OCI-LY1 (cell line): ENCODE data around the gene TUT1.
"Not testable (repeated sequence)": the region's sequence is repeated elsewhere in the genome, so short reads cannot be mapped to it uniquely, and the experiment has no call there.

Source experiments
- CTCF ChIP-seq: fragments of 200-600 bp; sonication (generic), shearing (Covaris generic); IDR thresholded peaks from 2 replicates; pipeline ENCODE4 v1.5.1; 2017; ENCODE audit warnings: mild to moderate bottlenecking, antibody characterized with exemption, low read length, moderate library complexity, mixed read lengths
- EZH2 ChIP-seq: fragments of 200-600 bp; sonication (generic), shearing (Covaris generic); IDR thresholded peaks from 2 replicates; pipeline ENCODE4 v1.8.0; 2017; ENCODE audit warnings: borderline replicate concordance, mixed run types, mild to moderate bottlenecking, antibody characterized with exemption, low read length, moderate library complexity, mixed read lengths

- TF ChIP-seq CTCF, EZH2: not testable (repeated sequence)
Measured at GRCh38 chr11:62585356-62585755, 6.0 kb downstream of the TUT1 start.
